Measurements from ENCODE around the gene ROBO3. TPM values are rescaled to one million over a fixed set of nuclear protein-coding genes. Genes with fewer than 3 reads are reported as not detected.

Gene ROBO3
- total and polyA plus RNA-seq, 2 of the 8 experiments (the other 6 are each of a cell fraction or from before 2014, with no cell fraction given), result 12.1 to 24.6 TPM

DNA sequence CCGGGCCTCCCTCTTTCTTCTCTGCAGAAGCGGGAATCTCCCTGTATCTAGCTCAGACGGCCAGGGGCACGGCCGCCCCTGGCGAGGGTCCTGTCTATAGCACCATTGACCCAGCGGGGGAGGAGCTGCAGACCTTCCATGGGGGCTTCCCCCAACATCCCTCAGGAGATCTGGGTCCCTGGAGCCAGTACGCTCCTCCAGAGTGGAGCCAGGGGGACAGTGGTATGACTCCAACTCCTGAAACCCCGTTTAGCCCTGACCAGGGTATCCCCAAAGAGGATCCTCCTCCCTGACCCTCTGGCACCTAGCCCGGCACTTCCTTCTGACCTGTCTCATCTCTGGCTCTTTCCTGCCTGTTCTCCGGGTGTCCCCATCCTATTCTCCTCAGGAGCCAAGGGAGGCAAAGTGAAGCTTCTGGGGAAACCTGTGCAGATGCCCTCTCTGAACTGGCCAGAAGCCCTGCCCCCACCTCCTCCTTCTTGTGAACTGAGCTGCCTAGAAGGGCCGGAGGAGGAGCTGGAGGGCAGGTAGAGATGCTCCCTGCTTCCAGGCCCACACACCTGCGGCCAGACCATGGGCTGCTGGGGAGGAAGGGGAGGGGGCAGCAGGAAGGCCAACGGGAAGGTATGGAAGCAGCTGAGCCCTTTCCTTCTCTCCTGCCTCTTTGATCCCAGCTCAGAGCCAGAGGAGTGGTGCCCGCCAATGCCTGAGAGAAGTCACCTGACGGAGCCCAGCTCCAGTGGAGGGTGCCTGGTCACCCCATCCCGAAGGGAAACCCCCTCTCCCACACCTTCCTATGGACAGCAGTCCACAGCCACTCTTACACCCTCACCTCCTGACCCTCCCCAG, 12.9 kb downstream of the ROBO3 start (continued):
- TF ChIP-seq RXRA (IDR thresholded peaks at IDR 0.05; ENCODE audit: insufficient read depth, low read depth, low read length), result no peak
- no peak for TF ChIP-seq GABPA (IDR thresholded peaks at IDR 0.05; ENCODE audit: borderline replicate concordance, insufficient read depth, low read length)
- no peak for TF ChIP-seq CHD2 (IDR thresholded peaks at IDR 0.05; ENCODE audit: low read length)
- no peak for TF ChIP-seq EP300 (IDR thresholded peaks at IDR 0.05; ENCODE audit: borderline replicate concordance in 1 of 2, low read depth in 2 of 2, low read length in 2 of 2)
- TF ChIP-seq, protein P1, sequence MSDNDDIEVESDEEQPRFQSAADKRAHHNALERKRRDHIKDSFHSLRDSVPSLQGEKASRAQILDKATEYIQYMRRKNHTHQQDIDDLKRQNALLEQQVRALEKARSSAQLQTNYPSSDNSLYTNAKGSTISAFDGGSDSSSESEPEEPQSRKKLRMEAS (IDR thresholded peaks at IDR 0.05), result no peak
- no peak for TF ChIP-seq HDAC2 (IDR thresholded peaks at IDR 0.05; ENCODE audit: borderline replicate concordance in 1 of 2, low read depth in 2 of 2, low read length in 2 of 2)

All from H1 (cell line).